ENCODE measurements around the gene POLR2M.

POLR2M gene

GRCh38 chr15:57740048-57740447 lies 33.5 kb downstream of the POLR2M start:
- TF ChIP-seq REST (IDR thresholded peaks at IDR 0.05; ENCODE audit: insufficient read depth in 1 of 2, low read depth in 2 of 2, low read length in 2 of 2) (no peak), TAF1 (IDR thresholded peaks at IDR 0.05; ENCODE audit: borderline replicate concordance, insufficient read depth, low read length) (no peak), SIN3A (IDR thresholded peaks at IDR 0.05; ENCODE audit: borderline replicate concordance, insufficient read depth, low read length) (no peak), FOXP2 (optimal IDR thresholded peaks at IDR 0.05; ENCODE audit: borderline replicate concordance, extremely low read depth, extremely low read length, insufficient read depth) (no peak), POLR2AphosphoS5 (IDR thresholded peaks at IDR 0.05; ENCODE audit: low read depth, low read length) (no peak)

- no peak for TF ChIP-seq FOXP2 (optimal IDR thresholded peaks at IDR 0.05; ENCODE audit: borderline replicate concordance, extremely low read depth, extremely low read length, insufficient read depth)
- TF ChIP-seq SIN3A (IDR thresholded peaks at IDR 0.05; ENCODE audit: borderline replicate concordance, insufficient read depth, low read length) = no peak
Observed at GRCh38 chr15:57741089-57741488, 34.6 kb downstream of the POLR2M start.

- TF ChIP-seq TAF1 (IDR thresholded peaks at IDR 0.05; ENCODE audit: borderline replicate concordance, insufficient read depth, low read length) (no peak), FOXP2 (optimal IDR thresholded peaks at IDR 0.05; ENCODE audit: borderline replicate concordance, extremely low read depth, extremely low read length, insufficient read depth) (no peak), POLR2AphosphoS5 (IDR thresholded peaks at IDR 0.05; ENCODE audit: low read depth, low read length) (no peak), REST (IDR thresholded peaks at IDR 0.05; ENCODE audit: insufficient read depth in 1 of 2, low read depth in 2 of 2, low read length in 2 of 2) (no peak), SIN3A (IDR thresholded peaks at IDR 0.05; ENCODE audit: borderline replicate concordance, insufficient read depth, low read length) (no peak)
Observed at GRCh38 chr15:57743424-57743823, 36.9 kb downstream of the POLR2M start.

GRCh38 chr15:57746786-57747185 lies 40.3 kb downstream of the POLR2M start:
- TF ChIP-seq FOXP2 (optimal IDR thresholded peaks at IDR 0.05; ENCODE audit: borderline replicate concordance, extremely low read depth, extremely low read length, insufficient read depth) (no peak), SIN3A (IDR thresholded peaks at IDR 0.05; ENCODE audit: borderline replicate concordance, insufficient read depth, low read length) (no peak), TAF1 (IDR thresholded peaks at IDR 0.05; ENCODE audit: borderline replicate concordance, insufficient read depth, low read length) (no peak), REST (IDR thresholded peaks at IDR 0.05; ENCODE audit: insufficient read depth in 1 of 2, low read depth in 2 of 2, low read length in 2 of 2) (no peak)

GRCh38 chr15:57747206-57747896 lies 40.8 kb downstream of the POLR2M start:
- TF ChIP-seq REST (IDR thresholded peaks at IDR 0.05; ENCODE audit: insufficient read depth in 1 of 2, low read depth in 2 of 2, low read length in 2 of 2) (no peak), TAF1 (IDR thresholded peaks at IDR 0.05; ENCODE audit: borderline replicate concordance, insufficient read depth, low read length) (no peak), POLR2AphosphoS5 (IDR thresholded peaks at IDR 0.05; ENCODE audit: low read depth, low read length) (no peak), FOXP2 (optimal IDR thresholded peaks at IDR 0.05; ENCODE audit: borderline replicate concordance, extremely low read depth, extremely low read length, insufficient read depth) (no peak), SIN3A (IDR thresholded peaks at IDR 0.05; ENCODE audit: borderline replicate concordance, insufficient read depth, low read length) (no peak)

All from PFSK-1 (cell line).